Stimulated activated naive CD8-positive, alpha-beta T cell treated with anti-CD3 and anti-CD28 coated beads, Interleukin-15, amount 100 ng/mL, for 72 hours (primary cell): Measurements from ENCODE around the gene RARA.

Experiments used
- ATAC-seq: fragments of 150-1000 bp; cut with Tn5 transposase; 2 replicates; pipeline ENCODE4 v1.10.0; 2021; ENCODE audit warnings: mild to moderate bottlenecking, moderate library complexity
- DNase-seq, 2 donors: peaks; one replicate each; pipeline ENCODE4 v3.0.0; 2021 to 2022
- H3K27ac Mint-ChIP-seq, 2 donors: one replicate each; pipeline ENCODE4 v1.8.0; 2022; ENCODE audit warnings: mild to moderate bottlenecking in 2 of 2, mixed read lengths in 2 of 2, moderate library complexity in 2 of 2
- H3K27me3 Mint-ChIP-seq: one replicate; pipeline ENCODE4 v1.8.0; 2022; ENCODE audit warnings: mixed read lengths
- H3K4me1 Mint-ChIP-seq: one replicate; pipeline ENCODE4 v1.8.0; 2022; ENCODE audit warnings: mild to moderate bottlenecking, mixed read lengths
- H3K4me3 Mint-ChIP-seq, 2 donors: one replicate each; pipeline ENCODE4 v1.8.0; 2022; ENCODE audit warnings: mild to moderate bottlenecking in 2 of 2, mixed read lengths in 2 of 2, moderate library complexity in 1 of 2
- H3K9me3 Mint-ChIP-seq, 2 donors: one replicate each; pipeline ENCODE4 v1.8.0; 2022; ENCODE audit warnings: mixed read lengths in 2 of 2

The RARA gene

DNA sequence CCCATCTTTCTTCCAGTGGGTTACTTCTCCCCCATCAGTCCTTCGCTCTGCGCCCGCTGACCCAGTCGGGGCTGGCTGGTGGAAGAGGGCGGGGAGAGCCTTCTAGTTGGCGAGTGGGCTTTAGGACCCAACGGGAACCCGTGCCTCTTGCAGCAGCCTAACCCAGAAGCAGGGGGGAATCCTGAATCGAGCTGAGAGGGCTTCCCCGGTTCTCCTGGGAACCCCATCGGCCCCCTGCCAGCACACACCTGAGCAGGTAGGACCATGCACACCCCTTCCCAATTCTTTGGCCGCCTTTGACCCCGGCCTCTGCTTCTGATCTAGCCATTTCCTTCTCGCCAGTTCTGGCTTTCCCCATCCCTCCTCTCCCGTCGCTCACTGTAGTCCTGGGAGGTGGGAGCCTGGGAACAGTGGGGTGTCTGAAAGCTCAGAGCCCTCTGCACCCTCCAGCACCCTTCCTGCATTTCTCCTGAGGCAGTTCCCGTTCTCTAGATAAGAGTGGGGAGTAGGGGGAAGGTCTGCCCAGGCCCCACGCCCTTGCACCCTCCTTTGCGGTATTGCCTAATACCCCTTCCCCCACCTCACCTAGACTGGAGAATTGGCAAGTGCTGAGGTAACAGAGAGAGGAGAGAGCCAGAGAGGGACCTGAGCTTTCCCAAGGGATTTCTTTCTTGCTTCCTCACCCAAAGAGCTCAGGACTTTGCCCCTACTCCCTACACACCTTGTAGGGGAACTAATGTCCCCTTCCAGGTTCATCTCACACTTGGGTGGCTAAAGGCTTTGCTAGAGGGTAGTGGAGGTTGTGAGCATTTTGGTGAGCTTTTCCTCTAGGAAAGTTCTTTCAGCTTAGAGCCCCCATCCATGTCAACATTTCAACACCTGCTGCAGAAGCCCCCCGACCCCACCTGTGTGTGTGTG, at the start of gene RARA:
Gene RARA, plus strand, starts transcription at position 150 of the 918 bp plus-strand sequence. CDS start 22,039 bp downstream, outside the sequence.
- peak; percentile 62 for ATAC-seq

DNA sequence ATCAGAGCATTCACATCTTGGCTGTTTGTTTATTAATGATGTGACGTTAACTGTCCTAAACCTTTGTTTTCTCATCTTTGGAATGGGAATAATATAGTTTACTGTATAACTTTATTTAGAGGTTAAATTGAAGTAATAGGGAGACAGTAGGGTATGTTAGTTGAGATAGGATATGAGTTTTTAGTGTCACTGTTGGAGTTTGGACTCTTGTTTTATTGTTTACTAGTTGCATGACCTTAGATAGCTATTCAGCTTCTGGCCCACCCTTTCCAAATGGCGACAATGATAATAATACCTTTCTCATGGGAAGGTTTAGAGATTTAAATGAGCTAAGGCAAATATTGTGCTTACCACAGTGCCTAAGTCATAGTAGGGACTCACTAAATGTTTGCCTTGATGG, 49.5 kb upstream of the RARA start:
- Mint-ChIP-seq H3K27me3 (no peaks in the 10 kb centered on the region), H3K4me1 (peaks cover 11% of the 10 kb centered on the region), H3K9me3 (no peaks in the 10 kb centered on the region), H3K4me3 (no peak overlapping the region), H3K27ac (no peak overlapping the region)
- ATAC-seq (no peak), DNase-seq (no peak)

More for the DNA sequence above, at the start of gene RARA:
- H3K4me3 Mint-ChIP-seq, result peak within 1 kb of the TSS in 1 of 2 donors; percentile 30
- peak in 1 of 2 donors; percentile 43 for DNase-seq
- peaks cover 4% of the 10 kb centered on the region for H3K4me1 Mint-ChIP-seq
- H3K27me3 Mint-ChIP-seq, result no peaks in the 10 kb centered on the region
- no peaks in the 10 kb centered on the region for H3K9me3 Mint-ChIP-seq
- peak within 1 kb of the TSS in 1 of 2 donors; percentile 29 for H3K27ac Mint-ChIP-seq

DNA sequence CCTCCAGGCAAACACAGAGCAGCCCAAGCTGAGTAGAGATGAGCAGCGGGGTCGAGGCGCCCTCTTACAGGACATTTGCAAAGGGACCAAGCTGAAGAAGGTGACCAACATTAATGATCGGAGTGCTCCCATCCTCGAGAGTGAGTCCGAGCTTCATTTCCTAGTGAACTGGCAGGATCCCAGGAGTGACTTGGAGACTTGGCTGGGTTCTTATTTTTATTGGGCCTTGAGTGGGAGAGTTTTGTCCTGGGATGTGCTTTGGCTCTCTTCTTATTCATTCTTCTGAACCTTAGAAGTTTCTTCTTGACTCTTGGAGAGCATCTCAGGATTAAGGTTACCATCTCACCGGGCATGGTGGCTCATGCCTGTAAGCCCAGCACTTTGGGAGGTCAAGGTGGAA, 48.5 kb upstream of the RARA start:
- Mint-ChIP-seq H3K27ac (no peak overlapping the region), H3K9me3 (no peaks in the 10 kb centered on the region), H3K4me3 (no peak overlapping the region), H3K4me1 (peaks cover 11% of the 10 kb centered on the region), H3K27me3 (no peaks in the 10 kb centered on the region)
- no peak for DNase-seq
- no peak for ATAC-seq

DNA sequence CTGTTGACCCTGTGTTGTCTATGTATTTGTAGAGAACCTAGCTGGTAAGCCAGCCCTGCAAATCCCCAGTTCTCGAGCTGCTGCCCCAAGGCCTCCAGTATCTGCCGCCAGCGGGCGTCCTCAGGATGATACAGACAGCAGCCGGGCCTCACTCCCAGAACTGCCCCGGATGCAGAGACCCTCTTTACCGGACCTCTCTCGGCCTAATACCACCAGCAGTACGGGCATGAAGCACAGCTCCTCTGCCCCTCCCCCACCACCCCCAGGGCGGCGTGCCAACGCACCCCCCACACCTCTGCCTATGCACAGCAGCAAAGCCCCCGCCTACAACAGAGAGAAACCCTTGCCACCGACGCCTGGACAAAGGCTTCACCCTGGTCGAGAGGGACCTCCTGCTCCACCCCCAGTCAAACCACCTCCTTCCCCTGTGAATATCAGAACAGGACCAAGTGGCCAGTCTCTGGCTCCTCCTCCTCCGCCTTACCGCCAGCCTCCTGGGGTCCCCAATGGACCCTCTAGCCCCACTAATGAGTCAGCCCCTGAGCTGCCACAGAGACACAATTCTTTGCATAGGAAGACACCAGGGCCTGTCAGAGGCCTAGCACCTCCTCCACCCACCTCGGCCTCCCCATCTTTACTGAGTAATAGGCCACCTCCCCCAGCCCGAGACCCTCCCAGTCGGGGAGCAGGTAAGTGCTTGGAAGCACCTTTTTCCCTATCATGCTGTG, 44.4 kb upstream of the RARA start:
- Mint-ChIP-seq H3K4me1 (peaks cover 11% of the 10 kb centered on the region), H3K9me3 (no peaks in the 10 kb centered on the region), H3K27me3 (no peaks in the 10 kb centered on the region), H3K27ac (no peak overlapping the region), H3K4me3 (no peak overlapping the region)
- DNase-seq, result no peak
- ATAC-seq, result no peak

DNA sequence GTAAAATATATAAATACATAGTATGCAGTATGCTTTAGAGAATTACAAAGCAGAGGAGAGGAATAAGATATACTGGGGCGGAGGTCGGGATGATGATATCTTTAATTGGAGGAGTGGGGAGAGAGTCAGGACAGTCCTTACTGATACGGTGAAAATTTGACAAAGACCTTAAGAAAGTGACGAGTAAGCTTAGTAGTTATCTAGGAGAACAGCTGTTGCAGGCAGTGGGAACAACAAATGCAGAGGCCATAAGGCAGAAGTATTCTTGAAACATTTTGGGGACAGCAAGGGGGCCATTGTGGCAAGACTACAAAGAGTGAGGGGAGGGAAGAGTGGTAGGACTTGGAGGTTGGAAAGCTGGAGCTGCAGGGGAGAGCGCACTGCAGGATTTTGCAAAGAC, 43.6 kb upstream of the RARA start:
- H3K27me3 Mint-ChIP-seq, result no peaks in the 10 kb centered on the region
- DNase-seq, result no peak
- H3K4me1 Mint-ChIP-seq, result peaks cover 11% of the 10 kb centered on the region
- H3K27ac Mint-ChIP-seq, result no peak overlapping the region
- no peaks in the 10 kb centered on the region for H3K9me3 Mint-ChIP-seq
- ATAC-seq, result no peak
- H3K4me3 Mint-ChIP-seq, result no peak overlapping the region

DNA sequence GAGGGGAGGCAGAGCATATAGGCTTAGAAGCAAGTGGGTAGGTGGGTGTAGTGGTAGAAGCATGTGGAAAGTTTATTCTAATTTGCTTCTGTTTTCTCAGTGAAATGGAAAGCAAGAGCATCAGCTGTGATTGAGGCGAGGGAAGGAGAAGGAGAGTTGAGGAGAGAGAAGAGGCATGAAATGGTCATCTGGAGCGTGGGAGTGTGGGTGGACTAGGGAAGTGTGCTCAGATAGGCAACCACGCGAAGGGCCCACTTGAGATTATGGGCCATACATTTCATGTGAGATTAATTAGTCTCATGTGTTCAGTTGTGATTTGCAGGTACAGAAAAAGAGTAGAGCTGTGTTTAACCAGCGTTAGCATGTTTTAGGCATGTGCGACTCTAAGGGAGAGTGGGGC, 42.1 kb upstream of the RARA start:
- peaks cover 11% of the 10 kb centered on the region for H3K4me1 Mint-ChIP-seq
- no peak overlapping the region for H3K27ac Mint-ChIP-seq
- no peaks in the 10 kb centered on the region for H3K9me3 Mint-ChIP-seq
- ATAC-seq (no peak), DNase-seq (no peak)
- no peaks in the 10 kb centered on the region for H3K27me3 Mint-ChIP-seq
- H3K4me3 Mint-ChIP-seq, result no peak overlapping the region

DNA sequence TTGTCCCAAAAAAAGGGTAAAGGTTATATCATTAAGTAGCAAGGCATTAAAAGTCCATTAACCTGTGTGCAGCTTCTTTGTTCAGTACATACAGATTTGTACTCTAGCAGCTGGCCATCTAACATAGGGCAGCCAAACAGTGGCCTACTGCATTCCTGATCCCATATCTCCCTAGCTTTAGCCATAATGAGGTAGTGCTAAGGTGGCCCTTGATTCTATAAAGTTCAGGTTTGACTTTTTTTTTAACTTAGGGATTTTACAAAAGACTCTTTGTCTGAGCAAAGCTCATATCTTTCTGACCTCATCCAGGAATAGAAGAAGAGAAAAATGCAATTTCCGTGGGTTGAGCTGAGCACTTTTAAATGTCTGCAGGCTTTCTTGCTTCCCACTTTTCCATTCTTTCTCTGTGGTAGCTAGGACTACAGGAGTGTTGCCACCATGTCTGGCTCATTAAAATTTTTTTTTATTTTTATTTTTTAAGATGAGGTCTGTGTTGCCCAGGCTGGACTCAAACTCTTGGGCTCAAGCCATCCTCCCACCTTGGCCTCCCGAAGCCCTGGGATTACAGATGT, 40.8 kb upstream of the RARA start:
- no peak for DNase-seq
- Mint-ChIP-seq H3K4me1 (no peaks in the 10 kb centered on the region), H3K27ac (no peak overlapping the region), H3K9me3 (no peaks in the 10 kb centered on the region), H3K4me3 (no peak overlapping the region), H3K27me3 (no peaks in the 10 kb centered on the region)
- no peak for ATAC-seq

DNA sequence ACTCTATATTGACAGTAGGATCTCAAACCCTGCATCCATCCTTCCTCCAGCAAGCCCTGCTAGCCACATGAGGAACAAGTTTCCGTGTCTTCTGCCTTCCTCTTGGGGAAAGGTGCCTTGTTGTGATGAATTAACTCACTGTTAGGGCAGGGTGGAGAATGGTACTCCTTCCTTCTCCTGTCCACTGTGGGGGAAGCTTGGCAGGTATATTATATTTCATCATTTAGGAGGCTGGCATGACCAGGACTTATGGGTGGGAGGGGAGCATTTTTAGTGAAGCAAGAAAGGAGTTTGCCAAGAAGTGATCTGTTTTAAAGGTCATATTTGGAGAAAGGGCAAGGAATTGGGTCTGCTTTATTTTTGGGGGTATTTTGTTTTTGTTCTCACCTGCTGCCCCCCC, 30.6 kb upstream of the RARA start:
- ATAC-seq, result no peak
- DNase-seq, result no peak
- peak overlapping the region; percentile 8 to 82 for H3K27ac Mint-ChIP-seq
- H3K4me3 Mint-ChIP-seq, result no peak overlapping the region
- H3K4me1 Mint-ChIP-seq, result peaks cover 30% of the 10 kb centered on the region
- H3K27me3 Mint-ChIP-seq, result no peaks in the 10 kb centered on the region
- H3K9me3 Mint-ChIP-seq, result no peaks in the 10 kb centered on the region

DNA sequence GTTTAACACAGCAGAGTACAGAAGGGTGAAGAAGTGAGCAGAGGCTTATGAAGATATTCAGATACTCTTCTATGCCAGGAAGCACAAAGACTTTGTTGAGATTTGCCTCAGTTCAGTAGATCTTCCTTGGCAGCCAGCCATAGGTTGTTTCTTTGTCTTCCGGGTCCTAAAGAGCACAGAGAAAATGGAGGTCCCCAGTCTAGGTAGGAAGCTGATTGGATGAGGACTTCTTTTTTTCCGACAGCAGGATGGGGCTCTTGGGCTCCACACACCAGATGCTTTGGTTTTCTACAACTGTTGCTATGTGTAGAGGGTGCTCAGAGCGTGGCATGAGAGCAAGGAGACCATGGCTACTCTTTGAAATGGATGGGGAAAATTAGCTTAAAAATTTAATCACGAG, 29.6 kb upstream of the RARA start:
- Mint-ChIP-seq H3K4me1 (peaks cover 40% of the 10 kb centered on the region), H3K27ac (no peak overlapping the region), H3K4me3 (no peak overlapping the region), H3K27me3 (no peaks in the 10 kb centered on the region), H3K9me3 (no peaks in the 10 kb centered on the region)
- DNase-seq, result no peak
- ATAC-seq, result no peak

DNA sequence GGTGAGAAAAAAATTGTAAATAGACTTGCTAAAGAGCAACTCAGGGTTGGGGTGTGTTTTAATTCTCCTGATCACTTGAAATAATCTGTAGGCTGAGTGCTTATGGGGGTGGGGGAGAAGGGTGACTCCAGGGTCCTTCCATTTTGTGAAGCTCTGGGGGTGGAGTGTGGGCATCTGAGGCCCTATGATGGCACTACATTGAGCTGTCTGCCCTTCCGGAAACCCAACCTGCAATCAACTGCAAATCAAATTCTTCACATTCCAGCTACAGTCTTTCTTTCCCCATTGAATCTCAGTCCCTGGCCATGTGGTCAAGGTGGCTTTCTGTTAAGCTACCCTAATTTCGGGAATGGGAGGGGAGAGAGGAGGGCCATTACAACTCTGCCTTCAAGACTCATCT, 27.3 kb upstream of the RARA start:
- Mint-ChIP-seq H3K4me1 (peaks cover 51% of the 10 kb centered on the region), H3K27ac (peak overlapping the region in 1 of 2 donors; percentile 59), H3K27me3 (no peaks in the 10 kb centered on the region), H3K4me3 (no peak overlapping the region), H3K9me3 (no peaks in the 10 kb centered on the region)
- no peak for DNase-seq
- ATAC-seq, result no peak

DNA sequence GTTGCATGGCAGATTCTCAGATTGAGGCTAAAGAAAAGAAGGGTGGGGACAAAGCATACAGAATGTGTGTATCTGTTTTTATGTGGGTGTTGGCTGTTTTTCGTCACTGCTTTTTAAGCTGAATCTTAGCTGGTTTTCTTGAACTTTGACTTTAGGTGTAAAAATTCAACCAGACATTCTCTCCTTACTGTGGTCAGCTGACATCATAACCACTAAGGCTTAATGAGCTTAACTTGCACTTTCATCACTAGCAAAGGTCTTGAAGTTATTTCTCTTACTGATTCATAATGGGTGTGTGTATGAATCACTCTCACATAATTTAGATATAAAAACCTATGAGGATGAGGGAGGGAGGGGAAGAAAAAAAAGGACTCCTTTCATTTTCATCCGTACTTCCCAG, 25.3 kb upstream of the RARA start:
- ATAC-seq (peak; percentile 72), DNase-seq (peak; percentile 44)
- peak overlapping the region; percentile 70 to 74 for H3K4me3 Mint-ChIP-seq
- H3K4me1 Mint-ChIP-seq, result peaks cover 46% of the 10 kb centered on the region
- H3K9me3 Mint-ChIP-seq, result no peaks in the 10 kb centered on the region
- peak overlapping the region; percentile 95 to 98 for H3K27ac Mint-ChIP-seq
- H3K27me3 Mint-ChIP-seq, result no peaks in the 10 kb centered on the region

DNA sequence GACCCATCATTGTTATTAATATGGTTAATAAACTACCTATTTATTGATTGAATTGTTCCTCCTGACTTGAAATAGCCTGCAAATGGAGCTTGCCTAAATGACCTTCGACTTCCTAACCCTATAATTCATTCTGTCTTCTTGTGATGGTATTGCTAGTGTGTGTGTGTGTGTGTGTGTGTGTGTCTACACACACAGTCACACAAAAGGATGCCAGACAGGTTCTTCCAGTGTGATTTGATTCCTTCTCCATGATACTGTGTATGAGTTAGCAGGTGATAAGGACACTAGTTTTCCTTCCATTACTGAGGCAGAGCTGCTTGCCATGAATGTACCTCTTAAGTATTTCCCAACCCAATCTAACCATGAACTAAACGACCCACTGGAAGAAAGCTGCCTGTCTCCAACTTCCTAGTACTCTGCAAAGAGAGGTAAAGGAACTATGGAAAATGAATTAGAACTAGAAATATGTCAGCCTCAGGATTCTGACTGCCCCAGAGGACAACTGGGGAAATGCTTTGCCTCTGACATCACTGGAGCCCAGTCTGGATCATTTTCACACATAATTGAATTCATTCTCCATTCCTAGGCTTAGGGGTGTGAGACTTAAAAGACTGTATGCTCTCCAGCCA, 24.8 kb upstream of the RARA start:
- Mint-ChIP-seq H3K9me3 (no peaks in the 10 kb centered on the region), H3K4me3 (peak overlapping the region; percentile 70 to 74), H3K4me1 (peaks cover 50% of the 10 kb centered on the region), H3K27me3 (no peaks in the 10 kb centered on the region), H3K27ac (peak overlapping the region; percentile 95 to 98)
- DNase-seq, result no peak
- no peak for ATAC-seq

DNA sequence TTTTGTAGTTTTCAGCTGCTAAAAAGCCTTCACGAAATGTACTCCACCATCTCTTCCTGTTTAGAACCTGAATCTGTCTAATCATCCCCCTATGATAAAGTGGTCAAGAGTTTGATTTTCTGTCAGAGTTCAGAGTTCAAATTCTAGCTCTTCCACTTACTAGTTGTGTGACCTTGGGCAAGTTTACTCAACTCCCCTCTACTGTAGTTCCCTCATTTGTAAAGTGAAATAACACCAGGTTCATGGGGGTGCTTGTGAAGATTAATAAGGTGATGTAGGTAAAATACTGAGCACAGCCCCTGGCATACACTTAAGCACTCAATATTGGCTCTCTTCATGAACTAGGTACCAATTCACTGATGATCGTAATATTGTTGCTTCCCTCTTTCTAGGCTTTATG, 22.5 kb upstream of the RARA start:
- ATAC-seq, result no peak
- no peak overlapping the region for H3K4me3 Mint-ChIP-seq
- H3K27ac Mint-ChIP-seq, result no peak overlapping the region
- no peak for DNase-seq
- H3K9me3 Mint-ChIP-seq, result no peaks in the 10 kb centered on the region
- H3K27me3 Mint-ChIP-seq, result no peaks in the 10 kb centered on the region
- peaks cover 67% of the 10 kb centered on the region for H3K4me1 Mint-ChIP-seq

DNA sequence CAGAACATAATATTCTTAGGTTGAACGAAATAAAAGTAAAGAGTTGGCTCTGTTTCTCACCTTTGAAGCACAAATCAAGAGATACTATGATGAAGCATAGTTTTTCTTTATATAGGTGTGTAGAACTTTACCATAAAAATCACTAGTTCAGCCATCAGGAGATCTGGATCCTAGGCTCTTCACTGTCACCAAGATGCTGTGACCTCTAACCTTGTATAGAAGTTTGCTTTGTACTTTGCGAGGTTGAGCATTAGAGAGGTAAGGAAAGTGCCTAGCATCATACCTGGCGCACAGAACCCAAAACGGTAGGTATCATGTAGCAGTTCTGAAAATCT, 21.9 kb upstream of the RARA start:
- ATAC-seq (no peak), DNase-seq (no peak)
- Mint-ChIP-seq H3K4me3 (peak overlapping the region; percentile 94 to 98), H3K27me3 (no peaks in the 10 kb centered on the region), H3K4me1 (peaks cover 60% of the 10 kb centered on the region), H3K27ac (peak overlapping the region; percentile 91 to 99), H3K9me3 (no peaks in the 10 kb centered on the region)

DNA sequence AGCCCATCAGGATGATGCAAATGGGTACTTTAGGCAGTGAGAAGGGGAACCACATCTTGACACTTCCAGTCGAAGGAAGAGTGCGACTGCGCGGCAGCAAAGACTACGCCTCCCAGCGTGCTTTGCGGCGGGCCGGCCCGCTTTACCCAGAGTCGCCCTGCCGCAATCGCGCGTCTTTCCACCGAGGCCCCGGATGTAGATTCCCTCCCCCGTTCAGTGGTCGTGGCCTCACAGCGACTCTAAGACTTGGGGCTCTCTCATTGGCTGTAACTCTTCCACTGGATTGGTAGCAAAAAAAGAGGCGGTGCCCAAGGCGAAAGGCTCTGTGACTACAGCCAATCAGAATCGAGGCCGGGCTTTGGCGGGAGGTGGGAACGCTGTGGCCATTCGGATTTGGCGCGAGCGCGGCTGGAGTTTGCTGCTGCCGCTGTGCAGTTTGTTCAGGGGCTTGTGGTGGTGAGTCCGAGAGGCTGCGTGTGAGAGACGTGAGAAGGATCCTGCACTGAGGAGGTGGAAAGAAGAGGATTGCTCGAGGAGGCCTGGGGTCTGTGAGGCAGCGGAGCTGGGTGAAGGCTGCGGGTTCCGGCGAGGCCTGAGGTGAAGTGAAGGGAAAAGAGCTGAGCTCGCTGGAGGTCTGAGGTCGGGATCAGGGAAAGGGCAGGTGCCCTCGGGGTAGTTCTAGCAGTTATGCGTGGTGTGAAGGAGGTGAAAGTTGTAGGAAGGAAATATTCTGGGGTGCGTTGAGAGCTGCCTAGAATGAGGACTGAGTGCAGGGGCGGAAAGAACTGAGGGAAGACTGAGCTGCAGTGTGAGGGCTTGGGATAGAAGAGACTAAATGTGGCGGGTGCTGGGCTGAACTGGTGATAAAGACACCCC, 21.2 kb upstream of the RARA start, which contains the start of gene CDC6:
Gene CDC6, plus strand, starts transcription at position 386 of the 876 bp plus-strand sequence. CDS start 1,542 bp downstream, outside the sequence.
- peak; percentile 92 for ATAC-seq
- no peaks in the 10 kb centered on the region for H3K9me3 Mint-ChIP-seq
- H3K4me3 Mint-ChIP-seq, result peak within 1 kb of the TSS; percentile 94 to 98
- peak within 1 kb of the TSS; percentile 99 to 100 for H3K27ac Mint-ChIP-seq
- H3K27me3 Mint-ChIP-seq, result no peaks in the 10 kb centered on the region
- DNase-seq, result peak; percentile 97 to 99
- H3K4me1 Mint-ChIP-seq, result peaks cover 54% of the 10 kb centered on the region
